ENCODE measurements around the gene AFF3. TPM values are rescaled to one million over a fixed set of nuclear protein-coding genes. Genes with fewer than 3 reads are reported as not detected.
A peak's percentile ranks its signal among the peaks of the same experiment; 100 is the strongest.

The AFF3 gene
- total RNA-seq, 1 donor from 2014 or later = 12.2 TPM

DNA sequence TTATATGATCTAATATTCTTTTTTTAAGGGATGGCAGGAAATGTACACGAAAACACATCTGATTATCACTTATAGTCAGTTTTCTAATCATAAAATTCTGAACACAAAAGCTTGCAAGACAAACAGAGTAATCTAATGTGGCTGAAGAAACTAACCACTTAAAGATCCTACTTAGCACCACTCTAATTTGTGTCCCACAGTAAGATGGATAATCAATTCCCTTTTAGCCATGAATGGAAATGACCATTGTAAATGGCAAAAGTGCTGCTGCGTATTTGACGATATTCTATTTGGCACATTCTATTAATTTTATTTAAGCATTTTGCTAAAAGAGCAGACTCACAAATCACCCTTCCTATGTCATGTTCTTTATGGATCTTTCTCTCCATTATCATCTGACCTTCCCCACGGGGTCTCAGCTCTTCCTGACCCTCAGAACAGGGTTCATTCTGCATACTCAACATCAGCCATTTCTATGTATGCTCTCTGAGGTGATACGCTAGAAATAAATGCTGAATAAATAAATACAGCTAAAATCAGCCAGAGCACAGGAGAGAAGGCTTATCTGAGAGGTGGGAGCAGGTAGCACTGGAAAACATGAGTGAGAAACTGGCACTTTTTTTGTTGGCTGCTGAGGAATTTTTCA, 295.8 kb downstream of the AFF3 start:
- no peaks in the 10 kb centered on the region for H3K36me3 Mint-ChIP-seq (ENCODE audit: low read depth, unreplicated experiment)
- no peak overlapping the region for H3K4me3 Mint-ChIP-seq (ENCODE audit: unreplicated experiment)
- no peak overlapping the region for H3K27ac Mint-ChIP-seq (ENCODE audit: unreplicated experiment)
- TF ChIP-seq, protein P1, sequence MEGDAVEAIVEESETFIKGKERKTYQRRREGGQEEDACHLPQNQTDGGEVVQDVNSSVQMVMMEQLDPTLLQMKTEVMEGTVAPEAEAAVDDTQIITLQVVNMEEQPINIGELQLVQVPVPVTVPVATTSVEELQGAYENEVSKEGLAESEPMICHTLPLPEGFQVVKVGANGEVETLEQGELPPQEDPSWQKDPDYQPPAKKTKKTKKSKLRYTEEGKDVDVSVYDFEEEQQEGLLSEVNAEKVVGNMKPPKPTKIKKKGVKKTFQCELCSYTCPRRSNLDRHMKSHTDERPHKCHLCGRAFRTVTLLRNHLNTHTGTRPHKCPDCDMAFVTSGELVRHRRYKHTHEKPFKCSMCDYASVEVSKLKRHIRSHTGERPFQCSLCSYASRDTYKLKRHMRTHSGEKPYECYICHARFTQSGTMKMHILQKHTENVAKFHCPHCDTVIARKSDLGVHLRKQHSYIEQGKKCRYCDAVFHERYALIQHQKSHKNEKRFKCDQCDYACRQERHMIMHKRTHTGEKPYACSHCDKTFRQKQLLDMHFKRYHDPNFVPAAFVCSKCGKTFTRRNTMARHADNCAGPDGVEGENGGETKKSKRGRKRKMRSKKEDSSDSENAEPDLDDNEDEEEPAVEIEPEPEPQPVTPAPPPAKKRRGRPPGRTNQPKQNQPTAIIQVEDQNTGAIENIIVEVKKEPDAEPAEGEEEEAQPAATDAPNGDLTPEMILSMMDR (IDR thresholded peaks at IDR 0.05; ENCODE audit: unreplicated experiment) = no peak
- H3K4me1 Mint-ChIP-seq (ENCODE audit: unreplicated experiment) = no peaks in the 10 kb centered on the region
- no peak for DNase-seq (ENCODE audit: low spot score)
- peaks cover 2% of the 10 kb centered on the region for H3K27me3 Mint-ChIP-seq (ENCODE audit: unreplicated experiment)
- no peaks in the 10 kb centered on the region for H3K9me3 Mint-ChIP-seq (ENCODE audit: unreplicated experiment)

- H3K27ac Mint-ChIP-seq (ENCODE audit: unreplicated experiment) = no peak overlapping the region
- no peaks in the 10 kb centered on the region for H3K9me3 Mint-ChIP-seq (ENCODE audit: unreplicated experiment)
- H3K4me1 Mint-ChIP-seq (ENCODE audit: unreplicated experiment) = no peaks in the 10 kb centered on the region
- TF ChIP-seq, protein P1 (IDR thresholded peaks at IDR 0.05; ENCODE audit: unreplicated experiment) = no peak
- H3K27me3 Mint-ChIP-seq (ENCODE audit: unreplicated experiment) = peaks cover 2% of the 10 kb centered on the region
- H3K4me3 Mint-ChIP-seq (ENCODE audit: unreplicated experiment) = no peak overlapping the region
- no peaks in the 10 kb centered on the region for H3K36me3 Mint-ChIP-seq (ENCODE audit: low read depth, unreplicated experiment)
- DNase-seq (ENCODE audit: low spot score) = no peak
Measured at GRCh38 chr2:99845296-99845695, 297.1 kb downstream of the AFF3 start.

- TF ChIP-seq, protein P1 (IDR thresholded peaks at IDR 0.05; ENCODE audit: unreplicated experiment) = no peak
- Mint-ChIP-seq H3K36me3 (ENCODE audit: low read depth, unreplicated experiment) (no peaks in the 10 kb centered on the region), H3K27me3 (ENCODE audit: unreplicated experiment) (peaks cover 2% of the 10 kb centered on the region), H3K27ac (ENCODE audit: unreplicated experiment) (no peak overlapping the region), H3K4me3 (ENCODE audit: unreplicated experiment) (no peak overlapping the region), H3K9me3 (ENCODE audit: unreplicated experiment) (no peaks in the 10 kb centered on the region), H3K4me1 (ENCODE audit: unreplicated experiment) (no peaks in the 10 kb centered on the region)
- no peak for DNase-seq (ENCODE audit: low spot score)
Measured at GRCh38 chr2:99842451-99842850, 299.9 kb downstream of the AFF3 start.

GRCh38 chr2:99841749-99842148, 300.6 kb downstream of the AFF3 start:
- Mint-ChIP-seq H3K9me3 (ENCODE audit: unreplicated experiment) (no peaks in the 10 kb centered on the region), H3K27ac (ENCODE audit: unreplicated experiment) (no peak overlapping the region), H3K27me3 (ENCODE audit: unreplicated experiment) (peaks cover 2% of the 10 kb centered on the region), H3K4me1 (ENCODE audit: unreplicated experiment) (no peaks in the 10 kb centered on the region), H3K36me3 (ENCODE audit: low read depth, unreplicated experiment) (no peaks in the 10 kb centered on the region), H3K4me3 (ENCODE audit: unreplicated experiment) (no peak overlapping the region)
- no peak for DNase-seq (ENCODE audit: low spot score)
- TF ChIP-seq, protein P1 (IDR thresholded peaks at IDR 0.05; ENCODE audit: unreplicated experiment) = no peak

DNA sequence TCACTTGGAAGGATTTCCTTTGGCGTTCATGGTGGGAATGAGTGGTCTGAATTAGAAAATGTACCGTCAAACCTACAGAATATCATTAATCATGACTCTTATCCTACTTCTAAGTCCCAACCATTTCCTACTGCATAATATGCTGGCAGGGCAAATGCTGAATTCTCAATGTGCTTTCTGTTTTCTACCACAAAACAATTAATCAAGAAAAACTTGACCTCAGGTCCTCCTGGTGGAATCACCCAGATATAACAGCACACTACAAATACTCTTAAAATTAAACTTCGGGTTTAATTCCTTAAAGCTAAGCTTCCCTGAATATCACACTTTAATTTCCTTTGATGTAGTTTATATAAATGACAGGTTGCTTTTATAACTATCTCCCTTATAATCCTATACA, 301.6 kb downstream of the AFF3 start:
- Mint-ChIP-seq H3K4me1 (ENCODE audit: unreplicated experiment) (no peaks in the 10 kb centered on the region), H3K27me3 (ENCODE audit: unreplicated experiment) (peaks cover 2% of the 10 kb centered on the region), H3K36me3 (ENCODE audit: low read depth, unreplicated experiment) (no peaks in the 10 kb centered on the region), H3K4me3 (ENCODE audit: unreplicated experiment) (no peak overlapping the region), H3K9me3 (ENCODE audit: unreplicated experiment) (no peaks in the 10 kb centered on the region), H3K27ac (ENCODE audit: unreplicated experiment) (no peak overlapping the region)
- TF ChIP-seq, protein P1 (IDR thresholded peaks at IDR 0.05; ENCODE audit: unreplicated experiment) = peak; percentile 24
- DNase-seq (ENCODE audit: low spot score) = no peak
